ENCODE results near the gene ASCL1. TPM values are rescaled to one million over a fixed set of nuclear protein-coding genes. Genes with fewer than 3 reads are reported as not detected.

Gene ASCL1
- total and polyA plus RNA-seq, 12 donors, result 0.17 to 2.8 (median 0.72) TPM; not detected in 1

- intact Hi-C loops (cut with DNase I), result no loop called here
- no peak for DNase-seq
- H3K9me3 ChIP-seq (replicated peaks in 1 of 3), result no peaks in the 10 kb centered on the region
- no peak overlapping the region for H3K27ac ChIP-seq
- TF ChIP-seq CTCF (IDR thresholded peaks at IDR 0.05) (no peak), POLR2A (IDR thresholded peaks at IDR 0.05) (no peak)
- H3K27me3 ChIP-seq, result peaks cover 68% of the 10 kb centered on the region
- H3K36me3 ChIP-seq (replicated peaks in 1 of 2), result no peaks in the 10 kb centered on the region
- H3K4me3 ChIP-seq, result no peak overlapping the region
- peaks cover 0 to 4% of the 10 kb centered on the region in 2 donors for H3K4me1 ChIP-seq (replicated peaks in 1 of 2)
- WGBS, 4 donors, result 4 to 7% (median 4%) methylated on average over 14 to 19 of the region's 19 CpGs
Measured at GRCh38 chr12:102956738-102957327, 641 bp upstream of the ASCL1 start.

- H3K9me3 ChIP-seq (replicated peaks in 1 of 3), result no peaks in the 10 kb centered on the region
- H3K4me3 ChIP-seq, result peak overlapping the region in 1 of 4 donors; percentile 37
- no peaks in the 10 kb centered on the region for H3K36me3 ChIP-seq (replicated peaks in 1 of 2)
- peak overlapping the region in 1 of 5 donors; percentile 30 for H3K27ac ChIP-seq
- intact Hi-C loops (cut with DNase I), result no loop called here
- TF ChIP-seq CTCF (IDR thresholded peaks at IDR 0.05), result no peak
- no peak for TF ChIP-seq POLR2A (IDR thresholded peaks at IDR 0.05)
- H3K4me1 ChIP-seq (replicated peaks in 1 of 2), result peaks cover 0 to 4% of the 10 kb centered on the region in 2 donors
- peaks cover 75% of the 10 kb centered on the region for H3K27me3 ChIP-seq
- 1 to 2% (median 1%) methylated on average over 31 to 83 of the region's 83 CpGs for WGBS, 4 donors
- peak in 1 of 7 donors; percentile 59 for DNase-seq
Measured at GRCh38 chr12:102958073-102958829, 777 bp downstream of the ASCL1 start.

GRCh38 chr12:102958830-102959176 lies 1.3 kb downstream of the ASCL1 start:
- peaks cover 79% of the 10 kb centered on the region for H3K27me3 ChIP-seq
- TF ChIP-seq CTCF (IDR thresholded peaks at IDR 0.05) (no peak), POLR2A (IDR thresholded peaks at IDR 0.05) (no peak)
- H3K4me1 ChIP-seq (replicated peaks in 1 of 2), result peaks cover 0 to 4% of the 10 kb centered on the region in 2 donors
- H3K27ac ChIP-seq, result peak overlapping the region in 1 of 5 donors; percentile 30
- no peaks in the 10 kb centered on the region for H3K36me3 ChIP-seq (replicated peaks in 1 of 2)
- intact Hi-C loops (cut with DNase I), result no loop called here
- 3 to 15% (median 5%) methylated on average over 2 to 15 of the region's 15 CpGs for WGBS, 4 donors
- H3K4me3 ChIP-seq, result no peak overlapping the region
- H3K9me3 ChIP-seq (replicated peaks in 1 of 3), result no peaks in the 10 kb centered on the region
- DNase-seq, result no peak

- intact Hi-C loops (cut with DNase I), result no loop called here
- no peaks in the 10 kb centered on the region for H3K9me3 ChIP-seq (replicated peaks in 1 of 3)
- no peak overlapping the region for H3K27ac ChIP-seq
- TF ChIP-seq POLR2A (IDR thresholded peaks at IDR 0.05) (no peak), CTCF (IDR thresholded peaks at IDR 0.05) (no peak)
- peaks cover 85% of the 10 kb centered on the region for H3K27me3 ChIP-seq
- H3K36me3 ChIP-seq (replicated peaks in 1 of 2), result no peaks in the 10 kb centered on the region
- WGBS, 4 donors, result 10 to 17% (median 13%) methylated on average over 14 of the region's 14 CpGs
- peaks cover 0 to 4% of the 10 kb centered on the region in 2 donors for H3K4me1 ChIP-seq (replicated peaks in 1 of 2)
- no peak overlapping the region for H3K4me3 ChIP-seq
- no peak for DNase-seq
Measured at GRCh38 chr12:102959391-102959790, 1.9 kb downstream of the ASCL1 start.

All from adrenal gland (tissue), 12 donors.